ENCODE measurements around the gene LAMB3. TPM values are rescaled to one million over a fixed set of nuclear protein-coding genes. Genes with fewer than 3 reads are reported as not detected.

Gene LAMB3
- total RNA-seq, 2 experiments from 2014 or later, result 0.25 to 0.31 TPM

GRCh38 chr1:209689477-209689876 lies 37.3 kb upstream of the LAMB3 start:
- no peak overlapping the region for H3K4me3 ChIP-seq (ENCODE audit: low read length)
- no peak overlapping the region for H3K27ac Mint-ChIP-seq
- H3K27me3 Mint-ChIP-seq, result no peaks in the 10 kb centered on the region
- DNase-seq (no peak), ATAC-seq (ENCODE audit: poor library complexity) (no peak)
- POLR2A ChIA-PET, result interaction anchor here (1.2 kb wide), 1 partner anchor 38 kb away, joined by 3 read pairs; no protein-coding TSS in a partner anchor
- no peaks in the 10 kb centered on the region for H3K9me3 ChIP-seq (ENCODE audit: control insufficient read depth in 1 of 2, insufficient read depth in 1 of 2, low read length in 2 of 2)
- no peaks in the 10 kb centered on the region for H3K27me3 ChIP-seq (ENCODE audit: control insufficient read depth in 1 of 2, insufficient read depth in 2 of 2, low read length in 2 of 2)
- H3K4me1 Mint-ChIP-seq (ENCODE audit: low read depth), result peaks cover 63% of the 10 kb centered on the region
- H3K36me3 Mint-ChIP-seq (ENCODE audit: low read depth), result no peaks in the 10 kb centered on the region
- H3K4me3 Mint-ChIP-seq, result no peak overlapping the region
- H3K27ac ChIP-seq (ENCODE audit: low read depth in 1 of 2, low read length in 2 of 2), result no peak overlapping the region
- H3K4me1 ChIP-seq (ENCODE audit: insufficient read depth, low read length), result peaks cover 35% of the 10 kb centered on the region
- no peaks in the 10 kb centered on the region for H3K36me3 ChIP-seq (ENCODE audit: insufficient read depth, low read length)
- CTCF ChIA-PET, result no interaction called here
- TF ChIP-seq CTCF (IDR thresholded peaks at IDR 0.05), result no peak
- intact Hi-C loops (cut with DNase I, micrococcal nuclease), result no loop called here
- H3K9me3 Mint-ChIP-seq, result no peaks in the 10 kb centered on the region

GRCh38 chr1:209688746-209689234 lies 36.6 kb upstream of the LAMB3 start:
- Mint-ChIP-seq H3K27ac (no peak overlapping the region), H3K4me3 (no peak overlapping the region), H3K36me3 (ENCODE audit: low read depth) (no peaks in the 10 kb centered on the region), H3K27me3 (no peaks in the 10 kb centered on the region), H3K4me1 (ENCODE audit: low read depth) (peaks cover 69% of the 10 kb centered on the region), H3K9me3 (no peaks in the 10 kb centered on the region)
- DNase-seq (no peak), ATAC-seq (ENCODE audit: poor library complexity) (no peak)
- POLR2A ChIA-PET, result interaction anchor here (1.2 to 3.3 kb wide), 2 partner anchors 39 to 80 kb away, joined by 3 to 10 read pairs; no protein-coding TSS in a partner anchor
- Histone ChIP-seq H3K27ac (ENCODE audit: low read depth in 1 of 2, low read length in 2 of 2) (no peak overlapping the region), H3K36me3 (ENCODE audit: insufficient read depth, low read length) (no peaks in the 10 kb centered on the region), H3K27me3 (ENCODE audit: control insufficient read depth in 1 of 2, insufficient read depth in 2 of 2, low read length in 2 of 2) (no peaks in the 10 kb centered on the region), H3K4me1 (ENCODE audit: insufficient read depth, low read length) (peaks cover 35% of the 10 kb centered on the region), H3K4me3 (ENCODE audit: low read length) (no peak overlapping the region), H3K9me3 (ENCODE audit: control insufficient read depth in 1 of 2, insufficient read depth in 1 of 2, low read length in 2 of 2) (no peaks in the 10 kb centered on the region)
- intact Hi-C loops (cut with DNase I, micrococcal nuclease), result no loop called here
- CTCF ChIA-PET, result no interaction called here
- TF ChIP-seq CTCF (IDR thresholded peaks at IDR 0.05), result no peak

- Histone ChIP-seq H3K4me1 (ENCODE audit: insufficient read depth, low read length) (peaks cover 30% of the 10 kb centered on the region), H3K4me3 (ENCODE audit: low read length) (peak overlapping the region; percentile 30), H3K36me3 (ENCODE audit: insufficient read depth, low read length) (no peaks in the 10 kb centered on the region), H3K27ac (ENCODE audit: low read depth in 1 of 2, low read length in 2 of 2) (no peak overlapping the region), H3K9me3 (ENCODE audit: control insufficient read depth in 1 of 2, insufficient read depth in 1 of 2, low read length in 2 of 2) (no peaks in the 10 kb centered on the region), H3K27me3 (ENCODE audit: control insufficient read depth in 1 of 2, insufficient read depth in 2 of 2, low read length in 2 of 2) (no peaks in the 10 kb centered on the region)
- intact Hi-C loops (cut with DNase I, micrococcal nuclease), result no loop called here
- Mint-ChIP-seq H3K27me3 (no peaks in the 10 kb centered on the region), H3K4me3 (peak overlapping the region; percentile 55), H3K27ac (peak overlapping the region; percentile 37), H3K36me3 (ENCODE audit: low read depth) (no peaks in the 10 kb centered on the region), H3K4me1 (ENCODE audit: low read depth) (peaks cover 64% of the 10 kb centered on the region), H3K9me3 (no peaks in the 10 kb centered on the region)
- CTCF ChIA-PET, result no interaction called here
- ATAC-seq (ENCODE audit: poor library complexity) (no peak), DNase-seq (no peak)
- no peak for TF ChIP-seq CTCF (IDR thresholded peaks at IDR 0.05)
- POLR2A ChIA-PET, result interaction anchor here (0.9 to 3.3 kb wide), 4 partner anchors 10 to 82 kb away, joined by 3 to 10 read pairs (median 6); partner anchors contain the start of gene G0S2
These were observed 34.1 kb upstream of the LAMB3 start for GRCh38 chr1:209686322-209686721.
